ENCODE results near the gene UBE2QL1. TPM values are rescaled to one million over a fixed set of nuclear protein-coding genes. Genes with fewer than 3 reads are reported as not detected.

UBE2QL1 gene
- total RNA-seq, 1 experiment from 2014 or later = 0.11 TPM

DNA sequence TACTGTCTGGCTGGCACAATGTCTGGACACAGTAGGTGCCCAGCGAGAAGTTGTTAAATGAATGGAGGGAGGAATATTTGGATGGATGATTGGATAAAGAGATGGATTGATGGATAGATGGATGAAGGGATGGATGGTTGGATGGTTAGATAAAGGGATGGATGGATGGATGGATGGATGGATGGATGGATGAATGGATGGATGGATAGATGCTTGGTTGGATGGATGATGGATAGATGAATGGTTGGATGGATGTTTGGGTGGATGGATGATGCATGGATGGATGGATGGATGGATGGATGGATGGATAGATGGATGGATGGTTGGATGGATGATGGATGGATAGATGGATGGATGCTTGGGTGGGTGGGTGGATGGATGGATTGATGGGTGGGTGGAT, 90.4 kb downstream of the UBE2QL1 start:
- Mint-ChIP-seq H3K27ac (no peak overlapping the region), H3K27me3 (ENCODE audit: low read depth) (peaks cover 31% of the 10 kb centered on the region), H3K4me1 (no peaks in the 10 kb centered on the region), H3K36me3 (ENCODE audit: insufficient read depth in 1 of 3, low read depth in 3 of 3) (no peaks in the 10 kb centered on the region), H3K4me3 (no peak overlapping the region), H3K9me3 (peaks cover 0 to 5% of the 10 kb centered on the region in 2 experiments; a peak in 1 of 5 replicates)
- WGBS (ENCODE audit: extremely low coverage, insufficient read length, low lambda C conversion rate) = 100% methylated on average over 1 of the region's 1 CpG
- no peak overlapping the region for H2BK12ac ChIP-seq (ENCODE audit: insufficient read length, low read depth, low read length)
- H3K79me1 ChIP-seq (ENCODE audit: insufficient read depth, low read depth, low read length, poor library complexity, severe bottlenecking) = no peaks in the 10 kb centered on the region
- no peaks in the 10 kb centered on the region for H3K4me1 ChIP-seq (ENCODE audit: insufficient read depth, low read length)
- H2BK5ac ChIP-seq (ENCODE audit: insufficient read length, low read length) = no peak overlapping the region
- no peak overlapping the region for H3K9ac ChIP-seq (ENCODE audit: extremely low read depth, insufficient read length, low read length)
- H3K14ac ChIP-seq (ENCODE audit: insufficient read depth, low read length) = no peak overlapping the region
- H2BK120ac ChIP-seq (ENCODE audit: low read depth, low read length, poor library complexity, severe bottlenecking) = no peak overlapping the region
- H3K4ac ChIP-seq (ENCODE audit: low read depth, low read length) = no peak overlapping the region
- H2AFZ ChIP-seq (ENCODE audit: low read length) = no peak overlapping the region
- TF ChIP-seq, protein P1, sequence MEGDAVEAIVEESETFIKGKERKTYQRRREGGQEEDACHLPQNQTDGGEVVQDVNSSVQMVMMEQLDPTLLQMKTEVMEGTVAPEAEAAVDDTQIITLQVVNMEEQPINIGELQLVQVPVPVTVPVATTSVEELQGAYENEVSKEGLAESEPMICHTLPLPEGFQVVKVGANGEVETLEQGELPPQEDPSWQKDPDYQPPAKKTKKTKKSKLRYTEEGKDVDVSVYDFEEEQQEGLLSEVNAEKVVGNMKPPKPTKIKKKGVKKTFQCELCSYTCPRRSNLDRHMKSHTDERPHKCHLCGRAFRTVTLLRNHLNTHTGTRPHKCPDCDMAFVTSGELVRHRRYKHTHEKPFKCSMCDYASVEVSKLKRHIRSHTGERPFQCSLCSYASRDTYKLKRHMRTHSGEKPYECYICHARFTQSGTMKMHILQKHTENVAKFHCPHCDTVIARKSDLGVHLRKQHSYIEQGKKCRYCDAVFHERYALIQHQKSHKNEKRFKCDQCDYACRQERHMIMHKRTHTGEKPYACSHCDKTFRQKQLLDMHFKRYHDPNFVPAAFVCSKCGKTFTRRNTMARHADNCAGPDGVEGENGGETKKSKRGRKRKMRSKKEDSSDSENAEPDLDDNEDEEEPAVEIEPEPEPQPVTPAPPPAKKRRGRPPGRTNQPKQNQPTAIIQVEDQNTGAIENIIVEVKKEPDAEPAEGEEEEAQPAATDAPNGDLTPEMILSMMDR (conservative IDR thresholded peaks at IDR 0.05) = no peak
- H4K20me1 ChIP-seq (ENCODE audit: control insufficient read depth, insufficient read depth, insufficient read length) = no peaks in the 10 kb centered on the region
- H4K91ac ChIP-seq (ENCODE audit: insufficient read length, low read depth, low read length) = no peak overlapping the region
- H3K23ac ChIP-seq (ENCODE audit: insufficient read length, low read depth, low read length) = no peak overlapping the region
- no peak overlapping the region for H3K4me2 ChIP-seq (ENCODE audit: insufficient read depth, insufficient read length, low read length)
- H3K56ac ChIP-seq (ENCODE audit: insufficient read length, low read depth, low read length) = no peak overlapping the region
- H3T11ph ChIP-seq (ENCODE audit: low read length) = no peak overlapping the region
- no peaks in the 10 kb centered on the region for H3K9me3 ChIP-seq (ENCODE audit: control insufficient read depth, low read depth, low read length)
- no peak overlapping the region for H4K5ac ChIP-seq (ENCODE audit: insufficient read length, low read depth, low read length)
- no peak overlapping the region for H3K18ac ChIP-seq (ENCODE audit: insufficient read length, low read depth, low read length)
- no peak overlapping the region for H2BK20ac ChIP-seq (ENCODE audit: low read depth, low read length, poor library complexity, severe bottlenecking)
- DNase-seq = no peak
- H3K79me2 ChIP-seq (ENCODE audit: insufficient read depth, low read length) = no peaks in the 10 kb centered on the region
- H3K27ac ChIP-seq (ENCODE audit: insufficient read length, low read depth, low read length) = no peak overlapping the region
- H4K8ac ChIP-seq (replicated peaks; ENCODE audit: insufficient read length, low read depth, low read length) = no peak overlapping the region
- no peak overlapping the region for H2BK15ac ChIP-seq (ENCODE audit: low read depth, low read length)
- H2AK5ac ChIP-seq (ENCODE audit: insufficient read length, low read length) = no peak overlapping the region
- H3K27me3 ChIP-seq (ENCODE audit: insufficient read depth, low read length) = no peaks in the 10 kb centered on the region
- H3K23me2 ChIP-seq (ENCODE audit: insufficient read length, low read depth, low read length, poor library complexity, severe bottlenecking) = no peaks in the 10 kb centered on the region
